AG09319 (cell line): Measurements from ENCODE around the gene TM2D3.

ENCODE experiments used
- DNase-seq: peaks from one replicate; pipeline ENCODE4 v3.0.0-alpha.2; 2010; ENCODE audit warnings: low read depth; ENCODE audit errors: extremely low read depth
- TF ChIP-seq, protein P1 (sequence below): IDR thresholded peaks from 2 replicates; pipeline ENCODE4 v1.5.1; 2011; ENCODE audit warnings: low read depth, mild to moderate bottlenecking, inconsistent platforms, low read length, moderate library complexity

The TM2D3 gene

DNA sequence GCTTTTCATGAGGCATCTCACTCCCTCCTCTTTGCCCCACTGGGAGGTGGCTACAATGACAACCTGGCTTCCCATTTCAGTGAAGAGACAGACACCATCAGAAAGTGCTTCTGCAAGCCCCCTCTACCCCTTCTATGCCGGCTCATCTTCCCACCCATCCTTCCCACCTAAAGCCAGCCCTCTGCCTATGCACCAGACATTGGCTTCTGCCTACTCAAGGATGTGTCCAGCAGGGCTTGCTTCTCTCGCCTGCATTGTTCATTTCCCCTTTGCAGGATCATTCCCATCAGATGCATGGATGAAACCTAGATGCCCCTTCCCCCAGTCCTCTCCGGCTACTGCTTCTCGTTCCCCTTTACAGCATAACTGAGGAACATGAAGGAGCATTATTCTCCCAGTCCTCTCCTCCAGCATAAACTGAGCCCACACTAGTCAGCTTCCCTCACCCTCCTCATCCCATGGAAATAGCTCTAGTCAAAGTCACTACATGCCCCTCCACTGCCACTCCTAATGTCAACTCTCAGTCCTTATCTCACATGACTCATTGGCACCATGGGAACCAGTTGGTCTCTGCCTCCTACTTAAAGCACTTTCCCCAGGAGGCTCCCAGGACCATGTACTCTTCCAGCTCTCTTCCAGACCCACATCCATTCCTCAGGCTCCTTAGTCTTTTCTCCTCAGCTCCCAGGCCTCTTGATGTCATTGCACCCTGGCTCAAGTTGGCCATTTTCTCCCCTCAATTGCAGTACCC is 47.9 kb downstream of the TM2D3 start:
- DNase-seq, result no peak

DNA sequence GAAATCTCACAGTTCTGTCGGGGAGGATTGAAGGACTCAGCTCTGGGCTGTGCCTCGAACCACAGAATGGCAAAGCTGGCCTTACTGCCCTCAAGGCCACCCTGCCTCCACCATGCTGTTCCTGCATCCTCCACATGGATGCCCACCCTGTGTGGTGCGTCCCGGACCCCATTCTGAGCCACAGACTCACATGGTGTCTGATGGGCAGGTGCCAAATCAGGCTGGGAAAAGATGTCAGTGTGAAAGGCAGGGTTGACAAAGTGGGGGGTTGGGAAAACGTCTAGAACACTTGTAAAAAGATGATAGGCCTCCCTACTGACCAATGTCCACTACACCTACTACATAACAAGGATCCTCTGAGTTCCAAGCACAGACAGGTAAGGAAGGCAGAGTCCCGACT is 49.4 kb downstream of the TM2D3 start:
- TF ChIP-seq, protein P1, sequence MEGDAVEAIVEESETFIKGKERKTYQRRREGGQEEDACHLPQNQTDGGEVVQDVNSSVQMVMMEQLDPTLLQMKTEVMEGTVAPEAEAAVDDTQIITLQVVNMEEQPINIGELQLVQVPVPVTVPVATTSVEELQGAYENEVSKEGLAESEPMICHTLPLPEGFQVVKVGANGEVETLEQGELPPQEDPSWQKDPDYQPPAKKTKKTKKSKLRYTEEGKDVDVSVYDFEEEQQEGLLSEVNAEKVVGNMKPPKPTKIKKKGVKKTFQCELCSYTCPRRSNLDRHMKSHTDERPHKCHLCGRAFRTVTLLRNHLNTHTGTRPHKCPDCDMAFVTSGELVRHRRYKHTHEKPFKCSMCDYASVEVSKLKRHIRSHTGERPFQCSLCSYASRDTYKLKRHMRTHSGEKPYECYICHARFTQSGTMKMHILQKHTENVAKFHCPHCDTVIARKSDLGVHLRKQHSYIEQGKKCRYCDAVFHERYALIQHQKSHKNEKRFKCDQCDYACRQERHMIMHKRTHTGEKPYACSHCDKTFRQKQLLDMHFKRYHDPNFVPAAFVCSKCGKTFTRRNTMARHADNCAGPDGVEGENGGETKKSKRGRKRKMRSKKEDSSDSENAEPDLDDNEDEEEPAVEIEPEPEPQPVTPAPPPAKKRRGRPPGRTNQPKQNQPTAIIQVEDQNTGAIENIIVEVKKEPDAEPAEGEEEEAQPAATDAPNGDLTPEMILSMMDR, result no peak
- no peak for DNase-seq

More for the DNA sequence above, 47.9 kb downstream of the TM2D3 start:
- TF ChIP-seq, protein P1, result no peak

DNA sequence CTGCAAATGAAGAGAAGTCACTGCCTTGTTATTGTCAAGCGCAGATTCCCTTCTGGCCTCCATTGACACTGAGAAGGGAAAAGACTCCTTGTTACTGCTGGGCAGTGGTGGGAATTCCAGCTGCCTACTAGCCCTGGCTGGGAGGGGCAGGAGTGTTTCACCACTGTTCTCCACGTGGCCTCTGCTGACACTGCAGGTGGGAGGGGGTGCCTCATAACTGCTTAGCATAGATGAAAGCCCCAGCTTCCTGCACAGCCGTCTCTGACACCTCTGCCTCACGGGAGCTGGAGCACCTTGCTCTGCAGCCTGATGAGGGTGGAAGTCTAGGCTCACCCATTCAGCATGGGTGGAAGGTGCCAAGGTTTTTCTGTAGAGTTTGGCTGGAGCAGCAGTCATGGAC is 52.1 kb downstream of the TM2D3 start:
- DNase-seq, result no peak
- TF ChIP-seq, protein P1, result no peak

DNA sequence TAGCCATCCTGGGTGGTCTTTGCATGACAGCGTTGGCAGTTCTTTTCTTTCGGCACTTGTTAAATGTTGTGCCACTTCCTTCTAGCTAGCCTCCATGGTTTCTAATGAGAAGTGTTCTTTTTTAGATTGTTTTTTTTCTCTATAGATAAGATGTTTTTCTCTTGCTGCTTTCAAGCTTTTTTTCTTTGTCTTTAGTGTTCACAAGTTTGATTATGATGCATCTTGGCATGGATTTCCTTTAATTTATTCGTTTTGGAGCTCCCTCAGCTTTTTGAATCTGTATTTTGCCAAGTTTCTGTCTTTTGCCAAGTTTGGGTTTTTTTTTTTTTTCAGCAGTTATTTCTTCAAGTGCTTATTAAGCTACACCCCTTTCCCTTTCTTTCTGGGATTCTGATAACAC is 53.1 kb downstream of the TM2D3 start:
- DNase-seq, result no peak
- TF ChIP-seq, protein P1, result no peak

DNA sequence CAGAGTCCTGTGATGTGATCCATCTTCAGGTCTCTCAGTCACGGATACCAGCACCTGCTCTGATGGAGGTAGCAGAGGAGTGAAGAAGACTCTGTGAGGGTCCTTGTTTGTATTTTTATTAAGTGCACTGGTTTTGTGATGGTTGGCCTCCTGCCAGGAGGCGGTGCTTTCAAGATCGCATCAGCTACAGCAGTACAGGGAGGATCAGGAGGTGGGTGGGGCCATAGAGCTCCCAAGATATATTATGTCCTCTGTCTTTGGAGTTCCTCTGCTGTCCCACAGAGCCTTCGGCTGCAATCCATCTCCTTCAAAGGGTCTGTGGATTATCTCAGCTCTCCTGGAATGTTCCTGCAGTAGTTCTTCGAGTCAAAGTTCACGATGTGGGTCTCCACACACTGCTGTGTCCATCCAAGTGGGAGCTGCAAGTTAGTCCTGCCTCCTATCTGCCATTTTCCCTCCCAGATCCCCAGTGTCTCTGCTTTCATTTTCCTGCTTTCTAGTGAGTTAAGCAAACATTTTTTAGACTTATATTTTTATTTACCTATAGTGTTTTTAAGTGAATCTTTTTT is 54.7 kb downstream of the TM2D3 start:
- no peak for DNase-seq
- TF ChIP-seq, protein P1, result no peak

DNA sequence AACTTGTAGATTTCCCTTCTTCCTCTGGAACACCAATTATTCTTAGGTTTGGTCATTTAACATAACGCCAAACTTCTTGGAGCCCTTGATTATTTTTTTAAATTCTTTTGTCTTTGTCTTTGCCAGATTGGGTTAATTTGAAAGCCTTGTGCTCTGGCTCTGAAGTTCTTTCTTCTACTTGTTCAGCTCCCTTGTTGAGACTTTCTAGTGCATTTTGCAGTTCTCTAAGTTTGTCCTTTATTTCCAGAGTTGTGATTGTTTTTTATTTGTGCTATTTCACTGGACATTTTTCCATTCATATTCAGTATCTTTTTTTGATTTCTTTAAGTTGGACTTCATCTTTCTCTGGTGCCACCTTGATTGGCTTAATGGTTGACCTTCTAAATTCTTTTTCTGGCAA is 55.5 kb downstream of the TM2D3 start:
- DNase-seq, result no peak
- TF ChIP-seq, protein P1, result no peak
